Astrocyte of the cerebellum (primary cell): ENCODE results near the gene PPM1D.
"Not testable (repeated sequence)": the region's sequence is repeated elsewhere in the genome, so short reads cannot be mapped to it uniquely, and the experiment has no call there.

Experiments used
- DNase-seq: peaks from one replicate; pipeline ENCODE4 v3.0.0-alpha.2; 2011; ENCODE audit warnings: low read depth
- H3K4me3 ChIP-seq: 2 replicates; pipeline ENCODE4 v1.5.1; 2011; ENCODE audit warnings: mild to moderate bottlenecking, low read depth, low read length, moderate library complexity
- in situ Hi-C: cut with HindIII; loops from 2 replicates; pipeline ENCODE4 v1.10.0; 2017; ENCODE audit warnings: low sequenced_read_pairs
- TF ChIP-seq, protein P1 (sequence below): IDR thresholded peaks from 2 replicates; pipeline ENCODE4 v1.5.1; 2012; ENCODE audit warnings: low read length, low read depth, moderate library complexity, mild to moderate bottlenecking; ENCODE audit errors: missing control alignments

The PPM1D gene

GRCh38 chr17:60606036-60606435, 6.0 kb downstream of the PPM1D start:
- TF ChIP-seq, protein P1, sequence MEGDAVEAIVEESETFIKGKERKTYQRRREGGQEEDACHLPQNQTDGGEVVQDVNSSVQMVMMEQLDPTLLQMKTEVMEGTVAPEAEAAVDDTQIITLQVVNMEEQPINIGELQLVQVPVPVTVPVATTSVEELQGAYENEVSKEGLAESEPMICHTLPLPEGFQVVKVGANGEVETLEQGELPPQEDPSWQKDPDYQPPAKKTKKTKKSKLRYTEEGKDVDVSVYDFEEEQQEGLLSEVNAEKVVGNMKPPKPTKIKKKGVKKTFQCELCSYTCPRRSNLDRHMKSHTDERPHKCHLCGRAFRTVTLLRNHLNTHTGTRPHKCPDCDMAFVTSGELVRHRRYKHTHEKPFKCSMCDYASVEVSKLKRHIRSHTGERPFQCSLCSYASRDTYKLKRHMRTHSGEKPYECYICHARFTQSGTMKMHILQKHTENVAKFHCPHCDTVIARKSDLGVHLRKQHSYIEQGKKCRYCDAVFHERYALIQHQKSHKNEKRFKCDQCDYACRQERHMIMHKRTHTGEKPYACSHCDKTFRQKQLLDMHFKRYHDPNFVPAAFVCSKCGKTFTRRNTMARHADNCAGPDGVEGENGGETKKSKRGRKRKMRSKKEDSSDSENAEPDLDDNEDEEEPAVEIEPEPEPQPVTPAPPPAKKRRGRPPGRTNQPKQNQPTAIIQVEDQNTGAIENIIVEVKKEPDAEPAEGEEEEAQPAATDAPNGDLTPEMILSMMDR = no peak
- H3K4me3 ChIP-seq = no peak overlapping the region
- in situ Hi-C loops = no loop called here

DNA sequence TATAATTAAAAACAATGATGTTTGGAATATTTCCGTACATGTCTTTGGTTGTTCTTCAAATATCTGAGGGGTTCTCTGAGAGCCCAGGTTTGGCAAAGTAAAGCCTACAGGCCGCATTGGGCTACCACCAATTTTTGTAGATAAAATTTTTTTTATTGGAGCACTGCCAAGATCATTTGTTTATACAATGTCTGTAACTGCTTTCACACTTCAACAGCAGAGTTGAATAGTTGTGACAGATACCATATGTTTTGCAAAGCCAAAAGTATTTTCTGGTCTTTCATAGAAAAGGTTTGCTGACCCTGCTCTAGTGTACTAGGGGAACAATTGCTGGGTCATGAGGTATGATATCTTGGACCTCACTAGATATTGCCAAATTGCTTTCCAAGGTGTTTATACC, 10.5 kb downstream of the PPM1D start:
- in situ Hi-C loops = no loop called here
- H3K4me3 ChIP-seq = no peak overlapping the region
- DNase-seq = no peak
- TF ChIP-seq, protein P1 = no peak

More at GRCh38 chr17:60606036-60606435, 6.0 kb downstream of the PPM1D start:
- no peak for DNase-seq

GRCh38 chr17:60611321-60611720, 11.3 kb downstream of the PPM1D start:
- H3K4me3 ChIP-seq, in situ Hi-C loops, DNase-seq: not testable (repeated sequence)

GRCh38 chr17:60613325-60613724, 13.3 kb downstream of the PPM1D start:
- TF ChIP-seq, protein P1 = no peak
- H3K4me3 ChIP-seq = no peak overlapping the region
- no peak for DNase-seq
- in situ Hi-C loops = no loop called here

DNA sequence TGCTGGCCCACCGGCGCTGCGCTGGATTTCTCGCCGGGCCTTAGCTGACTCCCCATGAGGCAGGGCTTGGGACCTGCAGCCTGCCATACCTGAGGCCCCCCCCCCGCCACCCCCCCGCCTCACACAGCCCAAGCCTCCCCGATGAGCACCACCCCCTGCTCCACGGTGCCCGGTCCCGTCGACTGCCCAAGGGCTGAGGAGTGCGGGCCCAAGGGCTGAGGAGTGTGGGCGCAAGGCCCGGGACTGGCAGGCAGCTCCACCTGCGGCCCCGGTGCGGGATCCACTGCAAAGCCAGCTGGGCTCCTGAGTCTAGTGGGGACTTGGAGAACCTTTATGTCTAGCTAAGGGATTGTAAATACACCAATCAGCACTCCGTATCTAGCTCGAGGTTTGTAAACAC, 13.8 kb downstream of the PPM1D start:
- in situ Hi-C loops, DNase-seq, H3K4me3 ChIP-seq: not testable (repeated sequence)

GRCh38 chr17:60614247-60614646, 14.3 kb downstream of the PPM1D start:
- H3K4me3 ChIP-seq, in situ Hi-C loops, DNase-seq: not testable (repeated sequence)

GRCh38 chr17:60615108-60615507, 15.1 kb downstream of the PPM1D start:
- DNase-seq = no peak
- no peak overlapping the region for H3K4me3 ChIP-seq
- in situ Hi-C loops = no loop called here
- TF ChIP-seq, protein P1 = no peak

DNA sequence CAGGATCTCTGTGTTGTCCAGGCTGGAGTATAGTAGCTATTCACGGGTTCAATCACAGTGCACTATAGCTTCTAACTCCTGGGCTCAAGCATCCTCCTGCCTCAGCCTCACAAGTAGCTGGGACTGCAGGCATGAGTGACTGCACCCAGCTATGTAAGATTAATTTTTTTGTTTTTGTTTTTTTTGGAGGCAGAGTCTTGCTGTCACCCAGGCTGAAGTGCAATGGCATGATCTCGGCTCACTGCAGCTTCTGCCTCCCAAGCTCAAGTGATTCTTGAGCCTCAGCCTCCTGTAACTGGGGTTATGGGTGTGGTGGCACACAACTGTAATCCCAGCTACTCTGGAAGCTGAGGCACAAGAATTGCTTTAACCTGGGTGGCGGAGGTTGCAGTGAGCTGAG, 15.8 kb downstream of the PPM1D start:
- DNase-seq = no peak
- TF ChIP-seq, protein P1 = no peak
- H3K4me3 ChIP-seq = no peak overlapping the region
- in situ Hi-C loops = no loop called here
